OCI-LY3 (cell line): ENCODE results near the gene SORCS3.

ENCODE experiments used
- CTCF ChIP-seq: fragments of 200-600, 300-600 bp; sonication (generic); IDR thresholded peaks from 2 replicates; pipeline ENCODE4 v1.5.1; 2014; ENCODE audit warnings: antibody characterized with exemption, low read length, low read depth
- EZH2phosphoT487 ChIP-seq: fragments of 200-600 bp; shearing (Covaris generic); IDR thresholded peaks from 2 replicates; pipeline ENCODE4 v1.6.1; 2018; ENCODE audit warnings: antibody characterized with exemption, mixed run types, low read depth

GRCh38 chr10:105288026-105288425 is 646.9 kb downstream of the SORCS3 start:
- TF ChIP-seq CTCF (no peak), EZH2phosphoT487 (no peak)
